ENCODE measurements around the gene TLL1. TPM values are rescaled to one million over a fixed set of nuclear protein-coding genes. Genes with fewer than 3 reads are reported as not detected.

Gene TLL1
- polyA plus RNA-seq, 1 donor from 2014 or later = not detected

DNA sequence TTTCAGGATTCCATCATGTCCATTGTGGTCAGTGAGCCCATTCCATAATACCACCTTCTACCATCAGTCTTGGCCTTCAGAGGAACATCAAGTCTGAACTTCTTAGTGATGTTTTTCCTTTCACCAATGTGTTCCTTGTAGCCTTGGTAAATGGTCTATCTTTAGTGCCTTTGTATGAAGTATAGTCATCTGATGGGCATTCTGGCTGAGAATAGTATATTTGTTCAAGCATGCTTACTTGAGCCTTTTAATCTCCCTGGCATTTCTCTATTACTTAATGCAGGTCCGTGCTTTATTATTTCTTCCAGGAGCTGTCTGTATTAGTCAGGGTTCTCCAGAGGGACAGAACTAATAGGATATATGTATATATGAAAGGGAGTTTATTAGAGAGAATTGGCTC, 99.7 kb downstream of the TLL1 start:
- Mint-ChIP-seq H3K4me3 (no peak overlapping the region), H3K36me3 (no peaks in the 10 kb centered on the region), H3K4me1 (no peaks in the 10 kb centered on the region), H3K9me3 (peaks cover 0 to 3% (median 0%) of the 10 kb centered on the region in 3 donors), H3K27ac (no peak overlapping the region), H3K27me3 (no peaks in the 10 kb centered on the region)

GRCh38 chr4:165982934-165983333, 109.9 kb downstream of the TLL1 start:
- H3K9me3 Mint-ChIP-seq = peaks cover 0 to 3% (median 0%) of the 10 kb centered on the region in 3 donors
- no peaks in the 10 kb centered on the region for H3K36me3 Mint-ChIP-seq
- H3K27ac Mint-ChIP-seq = no peak overlapping the region

DNA sequence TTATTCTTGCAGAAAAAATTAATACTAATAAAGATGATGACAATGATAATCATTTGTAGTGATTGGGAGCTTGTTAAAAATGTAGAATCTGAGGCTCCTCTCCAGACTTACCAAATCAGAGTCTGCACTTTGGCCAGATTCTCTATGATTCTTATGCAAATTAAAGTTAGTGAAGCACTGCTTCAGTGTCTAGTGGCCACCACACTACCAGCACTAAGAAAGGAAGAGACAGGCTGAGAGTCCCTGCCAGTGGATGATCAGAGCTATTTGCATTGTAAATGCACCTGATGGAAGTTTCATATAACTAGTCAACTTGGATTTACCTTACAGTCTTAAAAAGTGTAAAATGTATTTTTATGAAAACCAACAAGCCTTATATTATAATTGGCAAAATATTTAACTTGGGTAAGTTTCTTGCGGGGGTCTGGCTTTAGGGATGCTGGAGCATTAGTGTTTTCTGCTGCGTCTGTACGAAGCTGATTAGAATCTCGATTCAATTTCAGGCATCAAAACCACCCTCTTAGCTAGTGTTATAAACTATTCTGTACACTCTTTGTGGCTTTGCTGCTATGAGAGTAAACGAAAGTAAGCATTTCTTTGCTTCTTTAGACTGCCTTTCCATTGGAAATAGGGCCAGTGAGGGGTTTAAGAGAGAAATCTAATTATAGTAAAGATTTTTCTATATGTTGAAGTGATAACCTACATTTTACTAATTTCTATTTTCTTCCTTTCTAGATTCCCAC, 114.1 kb downstream of the TLL1 start:
- no peak overlapping the region for H3K4me3 Mint-ChIP-seq
- H3K4me1 Mint-ChIP-seq = no peaks in the 10 kb centered on the region
- no peaks in the 10 kb centered on the region for H3K9me3 Mint-ChIP-seq
- H3K36me3 Mint-ChIP-seq = no peaks in the 10 kb centered on the region
- no peak overlapping the region for H3K27ac Mint-ChIP-seq
- no peaks in the 10 kb centered on the region for H3K27me3 Mint-ChIP-seq

More at GRCh38 chr4:165982934-165983333, 109.9 kb downstream of the TLL1 start:
- Mint-ChIP-seq H3K27me3 (no peaks in the 10 kb centered on the region), H3K4me1 (no peaks in the 10 kb centered on the region), H3K4me3 (no peak overlapping the region)

- Mint-ChIP-seq H3K4me1 (no peaks in the 10 kb centered on the region), H3K4me3 (no peak overlapping the region), H3K36me3 (no peaks in the 10 kb centered on the region), H3K9me3 (no peaks in the 10 kb centered on the region), H3K27me3 (no peaks in the 10 kb centered on the region), H3K27ac (no peak overlapping the region)
Observed at GRCh38 chr4:165991325-165992180, 118.5 kb downstream of the TLL1 start.

GRCh38 chr4:165992283-165992682, 119.2 kb downstream of the TLL1 start:
- Mint-ChIP-seq H3K4me3 (no peak overlapping the region), H3K4me1 (no peaks in the 10 kb centered on the region)

DNA sequence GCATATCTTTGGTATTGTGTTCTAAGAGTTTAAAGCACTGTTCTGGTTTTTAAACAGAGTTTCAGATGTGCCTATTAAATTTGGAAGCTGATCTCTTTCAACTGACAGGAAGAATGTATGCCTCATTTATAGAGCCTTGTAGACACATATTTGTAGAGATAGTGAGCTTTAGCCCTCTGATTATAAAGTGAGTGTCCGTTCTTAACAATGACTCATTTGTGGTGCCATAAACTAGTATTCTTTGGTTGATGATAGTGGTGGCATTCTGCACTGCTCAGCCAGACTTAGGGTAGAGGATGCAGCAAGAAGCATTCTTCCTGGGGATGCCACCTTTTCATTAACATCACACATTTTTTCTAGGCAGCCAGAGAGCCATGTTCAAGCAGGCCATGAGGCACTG, 121.7 kb downstream of the TLL1 start:
- Mint-ChIP-seq H3K4me1 (no peaks in the 10 kb centered on the region), H3K9me3 (no peaks in the 10 kb centered on the region), H3K4me3 (no peak overlapping the region), H3K36me3 (no peaks in the 10 kb centered on the region), H3K27me3 (no peaks in the 10 kb centered on the region), H3K27ac (no peak overlapping the region)

More at GRCh38 chr4:165992283-165992682, 119.2 kb downstream of the TLL1 start:
- Mint-ChIP-seq H3K9me3 (no peaks in the 10 kb centered on the region), H3K27ac (no peak overlapping the region), H3K36me3 (no peaks in the 10 kb centered on the region), H3K27me3 (no peaks in the 10 kb centered on the region)

- Mint-ChIP-seq H3K36me3 (no peaks in the 10 kb centered on the region), H3K27ac (no peak overlapping the region), H3K9me3 (peaks cover 0 to 3% (median 2%) of the 10 kb centered on the region in 3 donors), H3K27me3 (no peaks in the 10 kb centered on the region), H3K4me1 (no peaks in the 10 kb centered on the region), H3K4me3 (no peak overlapping the region)
Observed at GRCh38 chr4:166003811-166004210, 130.8 kb downstream of the TLL1 start.

DNA sequence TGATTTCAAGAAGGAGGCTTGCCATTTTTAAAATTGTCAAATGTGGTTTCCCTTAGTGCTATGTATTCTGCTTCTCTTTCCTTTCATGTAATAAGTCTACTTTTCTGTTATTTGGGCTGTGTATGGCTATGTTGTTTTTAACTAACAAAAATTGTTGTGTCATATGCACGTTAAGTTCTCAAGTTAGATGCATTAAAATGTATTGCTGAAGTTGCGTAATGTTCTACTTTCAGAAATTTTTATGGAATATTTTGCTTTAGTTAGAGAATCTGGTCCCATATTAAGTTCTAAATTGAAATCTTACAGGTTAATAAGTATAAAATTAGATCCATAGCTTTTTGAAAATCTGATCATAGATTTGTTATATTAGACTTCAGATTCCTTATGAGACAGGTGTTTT, 133.2 kb downstream of the TLL1 start:
- H3K27ac Mint-ChIP-seq = no peak overlapping the region
- no peaks in the 10 kb centered on the region for H3K27me3 Mint-ChIP-seq
- no peak overlapping the region for H3K4me3 Mint-ChIP-seq
- no peaks in the 10 kb centered on the region for H3K4me1 Mint-ChIP-seq
- peaks cover 0 to 3% (median 2%) of the 10 kb centered on the region in 3 donors for H3K9me3 Mint-ChIP-seq
- H3K36me3 Mint-ChIP-seq = no peaks in the 10 kb centered on the region

GRCh38 chr4:166008510-166008909, 135.5 kb downstream of the TLL1 start:
- Mint-ChIP-seq H3K4me3 (no peak overlapping the region), H3K36me3 (no peaks in the 10 kb centered on the region), H3K9me3 (peaks cover 0 to 5% (median 3%) of the 10 kb centered on the region in 3 donors), H3K27me3 (no peaks in the 10 kb centered on the region), H3K4me1 (no peaks in the 10 kb centered on the region), H3K27ac (no peak overlapping the region)

DNA sequence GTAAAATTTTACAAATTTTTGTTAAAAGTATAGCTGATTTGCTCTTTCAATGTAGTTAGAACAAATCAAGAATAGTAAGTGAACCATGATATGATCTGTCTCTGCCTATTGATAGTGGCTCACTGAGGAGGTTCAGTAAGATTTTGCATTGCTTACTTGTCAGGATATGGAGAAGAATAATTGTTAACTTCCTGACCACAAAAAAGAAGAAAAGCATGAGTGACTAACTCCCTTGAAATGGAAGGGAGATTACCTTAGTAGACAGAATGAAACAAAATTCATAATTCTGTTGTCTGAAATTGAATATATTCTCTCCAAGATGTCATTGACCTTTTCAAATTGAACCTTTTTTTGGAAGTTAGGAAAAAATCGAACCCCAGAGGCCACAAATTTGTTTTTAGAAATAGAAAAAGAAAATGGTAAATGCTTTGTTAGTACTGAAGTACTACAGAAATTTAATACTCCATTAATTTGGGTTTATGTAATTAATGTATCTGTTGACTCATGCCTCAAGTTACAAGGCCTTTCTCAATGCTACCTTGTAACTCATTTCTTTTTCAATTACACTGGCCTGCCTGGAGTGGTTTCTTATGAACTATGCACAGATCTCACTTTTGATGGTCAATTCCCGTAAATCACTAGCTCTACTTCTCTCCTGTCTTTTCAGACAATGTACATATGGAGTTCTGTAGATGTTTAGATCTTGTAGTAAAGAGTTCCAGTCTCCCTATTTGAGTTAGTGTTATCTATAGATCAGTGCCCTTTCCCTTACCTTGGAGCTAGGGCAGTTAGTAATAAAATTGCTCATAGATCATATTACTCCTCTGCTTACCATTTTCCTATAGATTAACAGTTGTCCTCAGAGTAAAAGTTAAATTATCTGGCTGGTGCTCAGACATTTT, 139.3 kb downstream of the TLL1 start:
- H3K36me3 Mint-ChIP-seq = no peaks in the 10 kb centered on the region
- no peak overlapping the region for H3K4me3 Mint-ChIP-seq
- no peaks in the 10 kb centered on the region for H3K4me1 Mint-ChIP-seq
- H3K27ac Mint-ChIP-seq = no peak overlapping the region
- peaks cover 2 to 3% (median 3%) of the 10 kb centered on the region in 3 donors for H3K9me3 Mint-ChIP-seq
- H3K27me3 Mint-ChIP-seq = no peaks in the 10 kb centered on the region

DNA sequence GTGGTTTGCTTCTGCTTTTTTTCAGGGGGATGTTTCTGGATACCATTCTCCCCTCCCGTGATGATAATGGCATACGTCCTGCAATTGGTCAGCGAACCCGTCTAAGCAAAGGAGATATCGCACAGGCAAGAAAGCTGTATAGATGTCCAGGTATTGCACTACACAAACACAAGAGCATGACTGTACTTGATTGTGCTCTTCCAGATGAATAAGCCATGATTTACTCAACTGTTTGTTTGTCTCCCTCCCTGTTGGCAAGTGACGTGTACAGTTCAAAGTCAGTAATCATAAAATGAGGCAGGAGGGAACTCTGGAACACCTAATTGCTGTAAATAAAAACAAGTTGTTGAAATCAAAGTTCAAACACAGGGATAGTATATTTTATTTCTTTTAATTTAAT, 141.4 kb downstream of the TLL1 start:
- Mint-ChIP-seq H3K36me3 (no peaks in the 10 kb centered on the region), H3K9me3 (peaks cover 3% of the 10 kb centered on the region in 3 donors), H3K27ac (no peak overlapping the region), H3K27me3 (no peaks in the 10 kb centered on the region), H3K4me3 (no peak overlapping the region), H3K4me1 (no peaks in the 10 kb centered on the region)

- H3K27ac Mint-ChIP-seq = no peak overlapping the region
Observed at GRCh38 chr4:166017804-166018203, 144.8 kb downstream of the TLL1 start.

DNA sequence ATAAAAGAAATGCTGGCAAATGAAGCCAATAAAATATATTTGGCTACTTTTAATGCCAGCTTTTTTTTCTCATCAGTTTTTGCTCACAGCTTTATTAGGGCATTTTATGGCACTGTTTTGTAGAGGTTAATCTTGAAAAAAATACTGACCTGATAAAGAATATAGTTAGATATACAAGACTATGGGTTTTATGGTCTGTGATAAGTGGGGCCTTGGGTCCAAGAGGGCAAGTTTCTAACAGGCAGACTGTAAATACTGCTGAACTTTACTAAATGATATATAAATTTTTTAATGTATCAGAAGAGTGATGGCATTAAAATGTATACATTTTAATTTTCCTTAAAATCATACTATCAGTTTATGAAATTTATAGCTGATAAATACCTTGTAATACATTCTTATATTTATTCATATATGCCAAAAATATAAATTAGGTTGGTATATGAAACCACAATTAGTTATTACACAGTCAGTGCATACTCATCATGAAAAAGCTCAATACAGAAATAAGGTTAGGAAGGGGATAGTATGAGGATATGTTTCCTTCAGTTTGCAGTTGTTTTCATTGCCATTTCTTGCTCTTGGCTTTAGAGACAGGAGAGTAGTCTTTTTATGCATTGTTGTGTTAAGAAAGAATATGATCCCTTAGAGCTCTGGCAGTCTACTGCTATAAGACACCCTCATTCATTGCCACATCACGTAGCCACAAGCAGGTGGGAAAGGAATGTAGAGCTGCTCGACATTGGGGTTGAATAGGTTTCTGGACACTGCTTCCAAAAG, 146.6 kb downstream of the TLL1 start:
- Mint-ChIP-seq H3K9me3 (peaks cover 0 to 3% (median 3%) of the 10 kb centered on the region in 3 donors), H3K36me3 (no peaks in the 10 kb centered on the region), H3K27ac (no peak overlapping the region), H3K4me3 (no peak overlapping the region), H3K27me3 (no peaks in the 10 kb centered on the region), H3K4me1 (no peaks in the 10 kb centered on the region)

More at GRCh38 chr4:166017804-166018203, 144.8 kb downstream of the TLL1 start:
- no peaks in the 10 kb centered on the region for H3K27me3 Mint-ChIP-seq
- H3K4me1 Mint-ChIP-seq = no peaks in the 10 kb centered on the region
- no peak overlapping the region for H3K4me3 Mint-ChIP-seq
- H3K9me3 Mint-ChIP-seq = peaks cover 0 to 3% (median 3%) of the 10 kb centered on the region in 3 donors
- H3K36me3 Mint-ChIP-seq = no peaks in the 10 kb centered on the region

DNA sequence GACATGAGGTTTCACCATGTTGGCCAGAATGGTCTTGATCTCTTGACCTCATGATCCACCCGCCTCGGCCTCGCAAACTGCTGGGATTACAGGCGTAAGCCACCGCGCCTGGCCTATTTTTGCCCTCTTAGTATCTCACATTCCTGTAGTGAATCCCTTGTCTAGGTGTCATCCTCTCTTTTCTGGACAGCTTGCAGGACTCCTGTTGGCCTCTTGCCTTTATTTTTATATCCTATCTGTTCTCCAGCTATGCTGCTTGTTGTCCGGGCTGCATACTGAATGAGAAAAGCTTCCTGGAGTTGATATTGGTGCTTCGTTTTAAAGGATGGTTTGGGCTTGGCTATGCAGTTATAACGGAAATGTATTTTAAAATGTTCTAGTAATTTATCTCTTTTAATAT, 148.6 kb downstream of the TLL1 start:
- Mint-ChIP-seq H3K4me1 (no peaks in the 10 kb centered on the region), H3K4me3 (no peak overlapping the region), H3K9me3 (peaks cover 0 to 3% (median 3%) of the 10 kb centered on the region in 3 donors), H3K27me3 (no peaks in the 10 kb centered on the region), H3K36me3 (no peaks in the 10 kb centered on the region), H3K27ac (no peak overlapping the region)

Data from IgD-negative memory B cell (primary cell).